MM.1S (cell line): Measurements from ENCODE around the gene SIX4.

Experiments
- DNase-seq: peaks from one replicate; pipeline ENCODE4 v3.0.0-alpha.2; 2015
- H2AFZ ChIP-seq: fragments of 300-600 bp; sonication (generic); 2 replicates; pipeline ENCODE4 v1.6.0; 2016; ENCODE audit warnings: antibody characterized with exemption, low read length
- H3F3A ChIP-seq: fragments of 300-600 bp; sonication (generic); 2 replicates; pipeline ENCODE4 v1.6.1; 2016; ENCODE audit warnings: mild to moderate bottlenecking, antibody characterized with exemption, low read length, moderate library complexity, mixed read lengths; ENCODE audit not compliant: insufficient read depth
- H3K27ac ChIP-seq: fragments of 300-600 bp; sonication (generic); 2 replicates; pipeline ENCODE4 v1.5.1; 2016; ENCODE audit warnings: mild to moderate bottlenecking, low read length
- H3K27me3 ChIP-seq: fragments of 300-600 bp; sonication (generic); replicated peaks from 2 replicates; pipeline ENCODE4 v1.6.0; 2016; ENCODE audit warnings: low read length; ENCODE audit not compliant: insufficient read depth
- H3K36me3 ChIP-seq: fragments of 300-600 bp; sonication (generic); replicated peaks from 2 replicates; pipeline ENCODE4 v1.6.1; 2016; ENCODE audit warnings: mild to moderate bottlenecking, low read length, mixed read lengths; ENCODE audit not compliant: insufficient read depth
- H3K4me1 ChIP-seq: fragments of 300-600 bp; sonication (generic); 2 replicates; pipeline ENCODE4 v1.6.1; 2016; ENCODE audit warnings: low read length, mixed read lengths
- H3K4me2 ChIP-seq: fragments of 300-600 bp; sonication (generic); 2 replicates; pipeline ENCODE4 v1.6.0; 2016; ENCODE audit warnings: low read depth, low read length
- H3K4me3 ChIP-seq: fragments of 300-600 bp; sonication (generic); 2 replicates; pipeline ENCODE4 v1.5.1; 2016; ENCODE audit warnings: low read length, mixed read lengths
- H3K79me2 ChIP-seq: fragments of 300-600 bp; sonication (generic); 2 replicates; pipeline ENCODE4 v1.6.1; 2016; ENCODE audit warnings: mixed run types, low read length, mixed read lengths
- H3K9ac ChIP-seq: fragments of 300-600 bp; sonication (generic); 2 replicates; pipeline ENCODE4 v1.6.1; 2016; ENCODE audit warnings: low read length, mixed read lengths
- H3K9me2 ChIP-seq: fragments of 300-600 bp; sonication (generic); replicated peaks from 2 replicates; pipeline ENCODE4 v1.6.1; 2016; ENCODE audit warnings: mild to moderate bottlenecking, low read length, mixed read lengths; ENCODE audit not compliant: insufficient read depth
- H3K9me3 ChIP-seq: fragments of 300-600 bp; sonication (generic); replicated peaks from 2 replicates; pipeline ENCODE4 v1.6.1; 2016; ENCODE audit warnings: mild to moderate bottlenecking, low read length, mixed read lengths; ENCODE audit not compliant: insufficient read depth
- H4K20me1 ChIP-seq: fragments of 300-600 bp; sonication (generic); 2 replicates; pipeline ENCODE4 v1.6.1; 2016; ENCODE audit warnings: mild to moderate bottlenecking, low read length, moderate library complexity, mixed read lengths; ENCODE audit not compliant: insufficient read depth
- EZH2 ChIP-seq: fragments of 300-600 bp; sonication (generic); optimal IDR thresholded peaks from 2 replicates; pipeline ENCODE3; 2017; ENCODE audit warnings: low read depth, mild to moderate bottlenecking, antibody characterized with exemption, low read length, mixed read lengths
- EZH2phosphoT487 ChIP-seq: fragments of 300-600 bp; sonication (generic); IDR thresholded peaks from 2 replicates; pipeline ENCODE4 v1.6.1; 2018; ENCODE audit warnings: antibody characterized with exemption, low read length
- TF ChIP-seq, protein P1 (sequence below): fragments of 300-600 bp; sonication (generic); IDR thresholded peaks from 2 replicates; pipeline ENCODE4 v1.5.1; 2016; ENCODE audit warnings: antibody characterized with exemption, low read length, mixed read lengths

Gene SIX4

GRCh38 chr14:60768602-60769001 is 44.5 kb upstream of the SIX4 start:
- Histone ChIP-seq H4K20me1 (no peaks in the 10 kb centered on the region), H3K27me3 (no peaks in the 10 kb centered on the region), H3K4me1 (peaks cover under 1% of the 10 kb centered on the region), H2AFZ (no peak overlapping the region), H3K9me2 (no peaks in the 10 kb centered on the region), H3F3A (no peaks in the 10 kb centered on the region), H3K9me3 (no peaks in the 10 kb centered on the region), H3K4me2 (no peak overlapping the region), H3K79me2 (no peaks in the 10 kb centered on the region), H3K9ac (no peak overlapping the region), H3K27ac (no peak overlapping the region), H3K4me3 (no peak overlapping the region), H3K36me3 (no peaks in the 10 kb centered on the region)
- TF ChIP-seq EZH2phosphoT487 (no peak), EZH2 (no peak)
- TF ChIP-seq, protein P1, sequence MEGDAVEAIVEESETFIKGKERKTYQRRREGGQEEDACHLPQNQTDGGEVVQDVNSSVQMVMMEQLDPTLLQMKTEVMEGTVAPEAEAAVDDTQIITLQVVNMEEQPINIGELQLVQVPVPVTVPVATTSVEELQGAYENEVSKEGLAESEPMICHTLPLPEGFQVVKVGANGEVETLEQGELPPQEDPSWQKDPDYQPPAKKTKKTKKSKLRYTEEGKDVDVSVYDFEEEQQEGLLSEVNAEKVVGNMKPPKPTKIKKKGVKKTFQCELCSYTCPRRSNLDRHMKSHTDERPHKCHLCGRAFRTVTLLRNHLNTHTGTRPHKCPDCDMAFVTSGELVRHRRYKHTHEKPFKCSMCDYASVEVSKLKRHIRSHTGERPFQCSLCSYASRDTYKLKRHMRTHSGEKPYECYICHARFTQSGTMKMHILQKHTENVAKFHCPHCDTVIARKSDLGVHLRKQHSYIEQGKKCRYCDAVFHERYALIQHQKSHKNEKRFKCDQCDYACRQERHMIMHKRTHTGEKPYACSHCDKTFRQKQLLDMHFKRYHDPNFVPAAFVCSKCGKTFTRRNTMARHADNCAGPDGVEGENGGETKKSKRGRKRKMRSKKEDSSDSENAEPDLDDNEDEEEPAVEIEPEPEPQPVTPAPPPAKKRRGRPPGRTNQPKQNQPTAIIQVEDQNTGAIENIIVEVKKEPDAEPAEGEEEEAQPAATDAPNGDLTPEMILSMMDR: no peak
- DNase-seq: no peak

GRCh38 chr14:60760644-60761364 is 36.7 kb upstream of the SIX4 start:
- TF ChIP-seq EZH2phosphoT487 (no peak), EZH2 (no peak)
- TF ChIP-seq, protein P1: no peak
- H3K9ac ChIP-seq: no peak overlapping the region
- no peaks in the 10 kb centered on the region for H3K27me3 ChIP-seq
- peaks cover 11% of the 10 kb centered on the region for H3K4me1 ChIP-seq
- no peaks in the 10 kb centered on the region for H3K36me3 ChIP-seq
- H3K79me2 ChIP-seq: peaks cover 8% of the 10 kb centered on the region
- H3K4me3 ChIP-seq: no peak overlapping the region
- no peak for DNase-seq
- H3K27ac ChIP-seq: no peak overlapping the region
- H4K20me1 ChIP-seq: no peaks in the 10 kb centered on the region
- no peak overlapping the region for H2AFZ ChIP-seq
- H3K9me3 ChIP-seq: no peaks in the 10 kb centered on the region
- H3F3A ChIP-seq: no peaks in the 10 kb centered on the region
- no peaks in the 10 kb centered on the region for H3K9me2 ChIP-seq
- no peak overlapping the region for H3K4me2 ChIP-seq

DNA sequence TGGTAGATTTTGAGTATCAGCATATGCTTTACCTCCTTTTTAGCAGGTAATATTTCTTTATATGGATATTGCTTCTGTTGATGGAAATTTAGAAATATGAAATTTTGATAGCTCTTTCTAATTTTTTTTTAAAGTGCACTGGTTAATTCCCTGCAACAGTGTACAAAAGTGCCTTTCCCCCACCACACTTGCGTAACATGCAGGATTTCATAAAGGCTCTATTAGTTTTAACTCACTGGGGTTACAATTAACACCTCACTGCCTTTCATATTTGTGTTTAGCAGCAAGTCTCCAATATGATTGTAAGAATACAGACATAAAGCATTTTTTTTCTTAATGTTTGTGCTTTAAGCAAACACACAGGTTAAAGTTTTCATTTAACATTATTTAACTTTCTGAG is 36.1 kb upstream of the SIX4 start:
- H3K9me2 ChIP-seq: no peaks in the 10 kb centered on the region
- no peak for DNase-seq
- no peak overlapping the region for H2AFZ ChIP-seq
- no peaks in the 10 kb centered on the region for H3F3A ChIP-seq
- H3K9ac ChIP-seq: no peak overlapping the region
- no peak overlapping the region for H3K27ac ChIP-seq
- H4K20me1 ChIP-seq: no peaks in the 10 kb centered on the region
- no peaks in the 10 kb centered on the region for H3K36me3 ChIP-seq
- peaks cover 11% of the 10 kb centered on the region for H3K4me1 ChIP-seq
- peaks cover 11% of the 10 kb centered on the region for H3K79me2 ChIP-seq
- no peak overlapping the region for H3K4me2 ChIP-seq
- TF ChIP-seq EZH2phosphoT487 (no peak), EZH2 (no peak)
- TF ChIP-seq, protein P1: no peak
- H3K27me3 ChIP-seq: no peaks in the 10 kb centered on the region
- no peak overlapping the region for H3K4me3 ChIP-seq
- H3K9me3 ChIP-seq: no peaks in the 10 kb centered on the region
